Lower leg skin (tissue), 4 donors: Measurements from ENCODE around the gene CCRL2. TPM values are rescaled to one million over a fixed set of nuclear protein-coding genes. Genes with fewer than 3 reads are reported as not detected.

Experiments used
- DNase-seq, 2 donors: peaks; one replicate each; pipeline ENCODE4 v3.0.0-alpha.2; 2019; ENCODE audit warnings: low spot score in 2 of 2
- H3K4me3 ChIP-seq: fragments of 200-600 bp; sonication (generic); 2 replicates; pipeline ENCODE4 v1.5.1; 2017; ENCODE audit warnings: mild to moderate bottlenecking, low read depth; ENCODE audit not compliant: poor library complexity, severe bottlenecking
- CTCF ChIP-seq, 3 donors: fragments of 450-650 bp; IDR thresholded peaks; one replicate each; pipeline ENCODE4 v1.5.1; 2016; ENCODE audit warnings: antibody characterized with exemption in 3 of 3, mild to moderate bottlenecking in 3 of 3, moderate library complexity in 2 of 3
- POLR2A ChIP-seq, 2 donors: fragments of 450-650 bp; IDR thresholded peaks; one replicate each; pipeline ENCODE4 v1.6.1; 2016 to 2017; ENCODE audit warnings: antibody characterized with exemption in 2 of 2, mild to moderate bottlenecking in 1 of 2, moderate library complexity in 1 of 2
- WGBS, 2 donors: methylation state at CpG; one replicate each; pipeline ENCODE4 v1.1.5; 2018; 5-methylcytosine and 5-hydroxymethylcytosine counted together
- intact Hi-C: fragments of 100-400 bp; cut with DNase I; formaldehyde crosslinking; loops from one replicate; pipeline ENCODE4 v1.15.0; 2023; ENCODE audit warnings: low total_unique reads
- total RNA-seq, 4 donors: library from RNA; depleted of rRNA; stranded (reverse); fragments of >200 nt; gene quantifications; one replicate each; pipeline ENCODE4 v1.1.0, GENCODE V29; 2016

Gene CCRL2
- total RNA-seq, 4 donors from 2014 or later, result 0.32 to 1.2 (median 0.78) TPM

- DNase-seq, result no peak
- TF ChIP-seq CTCF (IDR thresholded peaks at IDR 0.05) (no peak), POLR2A (IDR thresholded peaks at IDR 0.05) (no peak)
- intact Hi-C loops, result no loop called here
- 78 to 90% methylated on average over 7 of the region's 7 CpGs for WGBS, 2 donors
- H3K4me3 ChIP-seq, result no peak overlapping the region
Measured at GRCh38 chr3:46416811-46417510, 9.9 kb downstream of the CCRL2 start.

- WGBS, 2 donors, result 79 to 87% methylated on average over 9 of the region's 9 CpGs
- H3K4me3 ChIP-seq, result no peak overlapping the region
- DNase-seq, result no peak
- intact Hi-C loops, result no loop called here
- no peak for TF ChIP-seq CTCF (IDR thresholded peaks at IDR 0.05)
- no peak for TF ChIP-seq POLR2A (IDR thresholded peaks at IDR 0.05)
Measured at GRCh38 chr3:46417841-46418611, 11.0 kb downstream of the CCRL2 start.

- TF ChIP-seq CTCF (IDR thresholded peaks at IDR 0.05), result no peak
- TF ChIP-seq POLR2A (IDR thresholded peaks at IDR 0.05), result no peak
- no peak overlapping the region for H3K4me3 ChIP-seq
- intact Hi-C loops, result no loop called here
- WGBS, 2 donors, result 93 to 98% methylated on average over 4 of the region's 4 CpGs
- DNase-seq, result no peak
Measured at GRCh38 chr3:46419816-46420215, 12.8 kb downstream of the CCRL2 start.

GRCh38 chr3:46420931-46421330, 13.9 kb downstream of the CCRL2 start:
- WGBS, 2 donors, result 74 to 86% methylated on average over 2 of the region's 2 CpGs
- no peak for TF ChIP-seq CTCF (IDR thresholded peaks at IDR 0.05)
- TF ChIP-seq POLR2A (IDR thresholded peaks at IDR 0.05), result no peak
- intact Hi-C loops, result no loop called here
- no peak for DNase-seq
- H3K4me3 ChIP-seq, result no peak overlapping the region

- no peak overlapping the region for H3K4me3 ChIP-seq
- TF ChIP-seq POLR2A (IDR thresholded peaks at IDR 0.05) (no peak), CTCF (IDR thresholded peaks at IDR 0.05) (no peak)
- 62 to 79% methylated on average over 6 of the region's 6 CpGs for WGBS, 2 donors
- intact Hi-C loops, result no loop called here
- DNase-seq, result no peak
Measured at GRCh38 chr3:46422617-46423016, 15.6 kb downstream of the CCRL2 start.
